Endothelial cell of umbilical vein (primary cell): ENCODE measurements around the gene KLHDC1. TPM values are rescaled to one million over a fixed set of nuclear protein-coding genes. Genes with fewer than 3 reads are reported as not detected.

Experiments used
- BruUV-seq: library from RNA; stranded (reverse); fragments of 400-500 nt; replicated peaks from 2 replicates; lab custom pipeline; 2021; lab: Mats Ljungman, UMichigan
- CTCF ChIA-PET: fragments of 300-600, 350-600 bp; sonication (Branson Sonifier 250); formaldehyde crosslinking; loops from one replicate; lab custom pipeline; 2021; ENCODE audit warnings: antibody characterized with exemption, inconsistent platforms; lab: Charles Lee
- POLR2A ChIA-PET: fragments of 300-600, 350-600 bp; sonication (Branson Sonifier 250); formaldehyde crosslinking; loops from one replicate; lab custom pipeline; 2021; ENCODE audit warnings: antibody characterized with exemption, inconsistent platforms; lab: Charles Lee
- DNase-seq: peaks from one replicate; pipeline ENCODE4 v3.0.0-alpha.2; 2011; ENCODE audit warnings: low read depth, low spot score
- FAIRE-seq: peaks from 2 replicates; lab custom pipeline; 2011; peaks lifted over from hg19 to GRCh38; lab: Jason Lieb, UNC
- H2AFZ ChIP-seq: 2 replicates; pipeline ENCODE4 v1.6.0; 2012; ENCODE audit warnings: low read depth, low read length, control low read depth, inconsistent platforms
- H3K27ac ChIP-seq: 2 replicates; pipeline ENCODE4 v1.5.1; 2011; ENCODE audit warnings: low read depth, mild to moderate bottlenecking, control low read depth, low read length, moderate library complexity; ENCODE audit not compliant: insufficient read depth
- H3K27me3 ChIP-seq, 2 experiments: 2 replicates each; pipeline versions ENCODE4 v1.6.0 to v1.6.1; 2011; ENCODE audit warnings: low read length in 2 of 2, mixed read lengths in 1 of 2; ENCODE audit not compliant: control insufficient read depth in 2 of 2, insufficient read depth in 2 of 2
- H3K36me3 ChIP-seq, 2 experiments: 2 replicates in 1 of 2; 3 replicates in 1 of 2; pipeline ENCODE4 v1.5.1; 2011; ENCODE audit warnings: low read length in 2 of 2, mild to moderate bottlenecking in 1 of 2, moderate library complexity in 1 of 2; ENCODE audit not compliant: control insufficient read depth in 2 of 2, insufficient read depth in 2 of 2; ENCODE audit errors: extremely low read depth in 1 of 2
- H3K4me1 ChIP-seq: 3 replicates; pipeline ENCODE4 v1.5.1; 2011; ENCODE audit warnings: mild to moderate bottlenecking, low read length; ENCODE audit not compliant: control insufficient read depth, insufficient read depth; ENCODE audit errors: extremely low read depth
- H3K4me2 ChIP-seq: 2 replicates; pipeline ENCODE4 v1.6.1; 2011; ENCODE audit warnings: low read length, control low read depth, mixed read lengths; ENCODE audit not compliant: insufficient read depth
- H3K4me3 ChIP-seq, 3 experiments: fragments of 200-600 bp in 1 of 3; sonication (generic), shearing (Covaris generic) in 1 of 3; replicated peaks in 1 of 3; 2 replicates each; pipeline ENCODE4 v1.5.1; 2011 to 2016; ENCODE audit warnings: control low read depth in 3 of 3, low read length in 3 of 3, mild to moderate bottlenecking in 2 of 3, inconsistent platforms in 1 of 3, low read depth in 1 of 3, moderate library complexity in 1 of 3; ENCODE audit not compliant: insufficient read depth in 1 of 3
- H3K79me2 ChIP-seq: 2 replicates; pipeline ENCODE4 v1.6.0; 2012; ENCODE audit warnings: low read length, inconsistent platforms; ENCODE audit not compliant: control insufficient read depth, insufficient read depth
- H3K9ac ChIP-seq: replicated peaks from 2 replicates; pipeline ENCODE3; 2011; ENCODE audit warnings: low read length, control low read depth; ENCODE audit not compliant: insufficient read depth; ENCODE audit errors: extremely low read depth
- H3K9me1 ChIP-seq: replicated peaks from 3 replicates; pipeline ENCODE4 v1.6.0; 2011; ENCODE audit warnings: mild to moderate bottlenecking, low read length; ENCODE audit not compliant: control insufficient read depth, insufficient read depth; ENCODE audit errors: extremely low read depth
- H3K9me3 ChIP-seq: replicated peaks from 2 replicates; pipeline ENCODE4 v1.5.1; 2012; ENCODE audit warnings: low read length, inconsistent platforms; ENCODE audit not compliant: control insufficient read depth, insufficient read depth
- H4K20me1 ChIP-seq: replicated peaks from 2 replicates; pipeline ENCODE3; 2011; ENCODE audit warnings: mild to moderate bottlenecking, low read length; ENCODE audit not compliant: control insufficient read depth, insufficient read depth; ENCODE audit errors: extremely low read depth
- EZH2 ChIP-seq: IDR thresholded peaks from 2 replicates; pipeline ENCODE4 v1.6.1; 2012; ENCODE audit warnings: borderline replicate concordance, low read depth, mild to moderate bottlenecking, moderate library complexity, low read length, inconsistent platforms; ENCODE audit not compliant: severe bottlenecking
- FOS ChIP-seq: IDR thresholded peaks from 2 replicates; pipeline ENCODE4 v1.6.1; 2011; ENCODE audit warnings: mild to moderate bottlenecking, low read length, moderate library complexity, borderline replicate concordance; ENCODE audit not compliant: insufficient read depth
- GATA2 ChIP-seq: IDR thresholded peaks from 2 replicates; pipeline ENCODE4 v1.7.0; 2011; ENCODE audit warnings: low read depth, mild to moderate bottlenecking, moderate library complexity, mixed read lengths, low read length; ENCODE audit not compliant: insufficient read length, insufficient read depth
- JUN ChIP-seq: IDR thresholded peaks from 2 replicates; pipeline ENCODE4 v1.6.1; 2011; ENCODE audit warnings: borderline replicate concordance, low read depth; ENCODE audit not compliant: insufficient read length, insufficient read depth
- MYC ChIP-seq: IDR thresholded peaks from one replicate; pipeline ENCODE4 v1.6.1; 2011; ENCODE audit warnings: mild to moderate bottlenecking, low read depth, low read length
- POLR2A ChIP-seq: IDR thresholded peaks from 2 replicates; pipeline ENCODE4 v1.6.1; 2012; ENCODE audit warnings: low read depth, mild to moderate bottlenecking, control low read depth, low read length
- POLR2AphosphoS5 ChIP-seq: IDR thresholded peaks from 2 replicates; pipeline ENCODE4 v1.6.1; 2012; ENCODE audit warnings: low read depth, mild to moderate bottlenecking, control low read depth, low read length, moderate library complexity; ENCODE audit not compliant: insufficient read depth
- dilution Hi-C: fragments of 300-500 bp; cut with MboI; formaldehyde crosslinking; loops from one replicate; pipeline ENCODE4 v1.15.0; 2019; ENCODE audit warnings: low sequenced_read_pairs; ENCODE audit not compliant: extremely low pct_ligation_motif_present
- intact Hi-C: fragments of 100-400 bp; cut with micrococcal nuclease; formaldehyde crosslinking; loops from one replicate; pipeline ENCODE4 v1.10.0; 2022
- polyA plus RNA-seq, 4 experiments: library from polyadenylated mRNA; depleted of rRNA in 3 of 4; stranded (reverse) in 3 of 4; unstranded in 1 of 4; fragments of >200 nt; gene quantifications; 2 replicates each; pipeline versions ENCODE4 v1.2.1 to v1.2.3, GENCODE V29; 2011 to 2012; ENCODE audit warnings: missing spikeins in 1 of 4
- total RNA-seq: library from RNA; stranded (reverse); gene quantifications from 2 replicates; pipeline ENCODE4 v1.2.3, GENCODE V29; 2021
- TF ChIP-seq, protein P1 (sequence below): IDR thresholded peaks from 2 replicates; pipeline ENCODE4 v1.6.1; 2011; ENCODE audit not compliant: insufficient read depth, insufficient read length
- TF ChIP-seq, protein P2 (sequence below), 2 donors: IDR thresholded peaks; 1 replicate in 1 of 2; 2 replicates in 1 of 2; pipeline ENCODE4 v1.5.1; 2011; ENCODE audit warnings: low read length in 2 of 2, mild to moderate bottlenecking in 2 of 2, moderate library complexity in 2 of 2, control low read depth in 1 of 2, inconsistent platforms in 1 of 2, low read depth in 1 of 2; ENCODE audit not compliant: insufficient read depth in 1 of 2; ENCODE audit errors: extremely low read depth in 1 of 2

Gene KLHDC1
- total and polyA plus RNA-seq, 2 donors (not counting 3 experiments of a cell fraction or from before 2014, with no cell fraction given) = 0.77 to 1.2 TPM

DNA sequence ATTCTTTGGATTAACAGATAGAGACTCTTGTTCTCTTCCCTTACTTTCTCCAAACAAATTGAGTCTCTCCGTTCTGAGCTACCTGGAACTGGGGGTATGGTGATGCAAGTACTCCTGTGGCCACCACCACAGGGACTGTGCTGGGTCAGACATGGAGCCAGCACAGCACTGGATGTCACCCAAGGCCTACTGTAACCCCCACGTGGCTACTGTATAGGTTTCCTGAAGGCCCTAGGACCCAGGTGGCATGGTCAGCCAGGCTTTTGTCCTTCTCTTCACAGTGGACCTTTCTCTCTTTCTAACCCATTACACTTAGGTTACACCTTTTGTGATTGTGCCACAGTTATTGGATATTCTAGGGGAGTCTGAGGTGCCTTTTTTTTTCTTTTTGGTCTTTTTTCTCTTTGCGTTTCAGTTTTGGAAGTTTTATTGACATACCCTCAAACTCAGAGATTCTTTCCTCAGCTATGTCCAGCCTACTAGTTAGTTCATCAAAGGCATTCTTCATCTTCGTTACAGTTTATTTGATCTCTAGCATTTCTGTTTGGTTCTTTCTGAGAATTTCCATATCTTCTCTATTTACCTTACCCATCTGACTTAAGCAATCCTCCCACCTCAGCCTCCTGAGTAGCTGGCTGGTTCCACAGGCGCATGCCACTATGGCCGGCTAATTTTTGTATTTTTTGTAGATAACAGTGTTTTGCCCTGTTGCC is 69.1 kb downstream of the KLHDC1 start:
- no peak overlapping the region for H3K27ac ChIP-seq
- ChIA-PET CTCF (no interaction called here), POLR2A (no interaction called here)
- no peak overlapping the region for H3K4me3 ChIP-seq
- DNase-seq = no peak
- dilution Hi-C loops (no loop called here), intact Hi-C loops (no loop called here)
- H3K9me3 ChIP-seq = no peaks in the 10 kb centered on the region
- no peaks in the 10 kb centered on the region for H3K36me3 ChIP-seq
- no TSS peak for BruUV-seq
- H3K4me1 ChIP-seq = peaks cover 2% of the 10 kb centered on the region
- no peaks in the 10 kb centered on the region for H3K27me3 ChIP-seq
- no peaks in the 10 kb centered on the region for H3K79me2 ChIP-seq
- no peaks in the 10 kb centered on the region for H3K9me1 ChIP-seq
- no peaks in the 10 kb centered on the region for H4K20me1 ChIP-seq
- no peak overlapping the region for H3K4me2 ChIP-seq
- no peak overlapping the region for H3K9ac ChIP-seq
- no peak for FAIRE-seq
- TF ChIP-seq POLR2A = no peak
- TF ChIP-seq JUN = no peak
- no peak for TF ChIP-seq MYC
- TF ChIP-seq, protein P1, sequence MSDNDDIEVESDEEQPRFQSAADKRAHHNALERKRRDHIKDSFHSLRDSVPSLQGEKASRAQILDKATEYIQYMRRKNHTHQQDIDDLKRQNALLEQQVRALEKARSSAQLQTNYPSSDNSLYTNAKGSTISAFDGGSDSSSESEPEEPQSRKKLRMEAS = no peak
- TF ChIP-seq FOS = no peak
- TF ChIP-seq POLR2AphosphoS5 = no peak
- TF ChIP-seq EZH2 = no peak
- TF ChIP-seq, protein P2, sequence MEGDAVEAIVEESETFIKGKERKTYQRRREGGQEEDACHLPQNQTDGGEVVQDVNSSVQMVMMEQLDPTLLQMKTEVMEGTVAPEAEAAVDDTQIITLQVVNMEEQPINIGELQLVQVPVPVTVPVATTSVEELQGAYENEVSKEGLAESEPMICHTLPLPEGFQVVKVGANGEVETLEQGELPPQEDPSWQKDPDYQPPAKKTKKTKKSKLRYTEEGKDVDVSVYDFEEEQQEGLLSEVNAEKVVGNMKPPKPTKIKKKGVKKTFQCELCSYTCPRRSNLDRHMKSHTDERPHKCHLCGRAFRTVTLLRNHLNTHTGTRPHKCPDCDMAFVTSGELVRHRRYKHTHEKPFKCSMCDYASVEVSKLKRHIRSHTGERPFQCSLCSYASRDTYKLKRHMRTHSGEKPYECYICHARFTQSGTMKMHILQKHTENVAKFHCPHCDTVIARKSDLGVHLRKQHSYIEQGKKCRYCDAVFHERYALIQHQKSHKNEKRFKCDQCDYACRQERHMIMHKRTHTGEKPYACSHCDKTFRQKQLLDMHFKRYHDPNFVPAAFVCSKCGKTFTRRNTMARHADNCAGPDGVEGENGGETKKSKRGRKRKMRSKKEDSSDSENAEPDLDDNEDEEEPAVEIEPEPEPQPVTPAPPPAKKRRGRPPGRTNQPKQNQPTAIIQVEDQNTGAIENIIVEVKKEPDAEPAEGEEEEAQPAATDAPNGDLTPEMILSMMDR (IDR thresholded peaks at IDR 0.05; ENCODE audit: extremely low read depth in 1 of 2, insufficient read depth in 1 of 2, low read depth in 1 of 2, low read length in 2 of 2) = no peak
- no peak for TF ChIP-seq GATA2
- no peak overlapping the region for H2AFZ ChIP-seq
